Measurements from ENCODE around the gene SELENON. TPM values are rescaled to one million over a fixed set of nuclear protein-coding genes. Genes with fewer than 3 reads are reported as not detected.
A peak's percentile ranks its signal among the peaks of the same experiment; 100 is the strongest.

SELENON gene
- total RNA-seq, 4 donors from 2014 or later: 19.7 to 34.5 (median 24.5) TPM

- intact Hi-C loops (cut with DNase I): no loop called here
- Histone ChIP-seq H3K27me3 (no peaks in the 10 kb centered on the region), H3K9me3 (no peaks in the 10 kb centered on the region), H3K36me3 (peaks cover 0 to 57% (median 16%) of the 10 kb centered on the region in 3 donors), H3K27ac (peak overlapping the region; percentile 20 to 81 (median 49)), H3K4me1 (peaks cover 41 to 97% (median 54%) of the 10 kb centered on the region in 3 donors), H3K4me3 (no peak overlapping the region)
- no peak for DNase-seq
- 71 to 74% methylated on average over 4 to 7 of the region's 15 CpGs for WGBS, 2 donors
- TF ChIP-seq CTCF (IDR thresholded peaks at IDR 0.05) (no peak), POLR2A (IDR thresholded peaks at IDR 0.05) (no peak)
Measured at GRCh38 chr1:25804964-25805862, 5.2 kb downstream of the SELENON start.

GRCh38 chr1:25805863-25806225 lies 5.9 kb downstream of the SELENON start:
- H3K27ac ChIP-seq: peak overlapping the region; percentile 0 to 81 (median 60)
- no peak overlapping the region for H3K4me3 ChIP-seq
- H3K36me3 ChIP-seq: peaks cover 0 to 62% (median 16%) of the 10 kb centered on the region in 3 donors
- no peak for DNase-seq
- no peak for TF ChIP-seq CTCF (IDR thresholded peaks at IDR 0.05)
- TF ChIP-seq POLR2A (IDR thresholded peaks at IDR 0.05): no peak
- H3K9me3 ChIP-seq: no peaks in the 10 kb centered on the region
- H3K4me1 ChIP-seq: peaks cover 36 to 98% (median 57%) of the 10 kb centered on the region in 3 donors
- WGBS, 2 donors: 29 to 46% methylated on average over 2 of the region's 3 CpGs
- intact Hi-C loops (cut with DNase I): no loop called here
- H3K27me3 ChIP-seq: no peaks in the 10 kb centered on the region

- Histone ChIP-seq H3K27me3 (no peaks in the 10 kb centered on the region), H3K4me1 (peaks cover 30 to 96% (median 56%) of the 10 kb centered on the region in 3 donors), H3K36me3 (peaks cover 0 to 67% (median 16%) of the 10 kb centered on the region in 3 donors), H3K27ac (peak overlapping the region; percentile 0 to 81 (median 60)), H3K4me3 (no peak overlapping the region), H3K9me3 (no peaks in the 10 kb centered on the region)
- DNase-seq: no peak
- 60 to 62% methylated on average over 4 of the region's 4 CpGs for WGBS, 2 donors
- intact Hi-C loops (cut with DNase I): no loop called here
- TF ChIP-seq CTCF (IDR thresholded peaks at IDR 0.05): no peak
- no peak for TF ChIP-seq POLR2A (IDR thresholded peaks at IDR 0.05)
Measured at GRCh38 chr1:25806418-25806817, 6.4 kb downstream of the SELENON start.

- WGBS, 2 donors: 92 to 100% methylated on average over 1 to 2 of the region's 20 CpGs
Measured at GRCh38 chr1:25807480-25808390, 7.7 kb downstream of the SELENON start.

More at GRCh38 chr1:25807480-25808390, 7.7 kb downstream of the SELENON start:
- H3K27me3 ChIP-seq: no peaks in the 10 kb centered on the region
- TF ChIP-seq CTCF (IDR thresholded peaks at IDR 0.05) (no peak), POLR2A (IDR thresholded peaks at IDR 0.05) (no peak)
- H3K9me3 ChIP-seq: no peaks in the 10 kb centered on the region
- DNase-seq: no peak
- H3K4me1 ChIP-seq: peaks cover 29 to 83% (median 53%) of the 10 kb centered on the region in 3 donors
- H3K4me3 ChIP-seq: no peak overlapping the region
- intact Hi-C loops (cut with DNase I): no loop called here
- H3K27ac ChIP-seq: peak overlapping the region in 1 of 4 donors; percentile 49
- peaks cover 3 to 79% (median 16%) of the 10 kb centered on the region in 3 donors for H3K36me3 ChIP-seq
